GM12878 (cell line): ENCODE data around the gene MCRIP2. TPM values are rescaled to one million over a fixed set of nuclear protein-coding genes. Genes with fewer than 3 reads are reported as not detected.

ENCODE experiments used
- BCL11A ChIP-seq: IDR thresholded peaks from 2 replicates; pipeline ENCODE4 v1.6.1; 2011; ENCODE audit warnings: low read depth, low read length
- CEBPZ ChIP-seq: fragments of 150-350 bp; IDR thresholded peaks from 2 replicates; pipeline ENCODE4 v1.6.1; 2016; ENCODE audit warnings: low read depth, low read length
- GABPA ChIP-seq: IDR thresholded peaks from 2 replicates; pipeline ENCODE4 v1.6.1; 2014; ENCODE audit warnings: antibody characterized with exemption, low read depth, mild to moderate bottlenecking, inconsistent platforms
- IKZF1 ChIP-seq: fragments of 450-650 bp; conservative IDR thresholded peaks from 2 replicates; pipeline ENCODE4 v1.6.1; 2017; ENCODE audit warnings: antibody characterized with exemption, mild to moderate bottlenecking
- IRF3 ChIP-seq: fragments of 450-650 bp; IDR thresholded peaks from 2 replicates; pipeline ENCODE4 v1.6.1; 2014; ENCODE audit warnings: mild to moderate bottlenecking
- KAT2A ChIP-seq: conservative IDR thresholded peaks from 2 replicates; pipeline ENCODE4 v1.6.1; 2011; ENCODE audit warnings: low read depth, low read length; ENCODE audit not compliant: control insufficient read depth
- MEF2A ChIP-seq: IDR thresholded peaks from 2 replicates; pipeline ENCODE4 v1.6.1; 2011; ENCODE audit warnings: low read depth, mild to moderate bottlenecking, low read length, moderate library complexity; ENCODE audit not compliant: insufficient read depth
- MTA2 ChIP-seq: fragments of 450-650 bp; IDR thresholded peaks from 2 replicates; pipeline ENCODE4 v1.6.1; 2016; ENCODE audit warnings: low read depth, mild to moderate bottlenecking, moderate library complexity
- MTA3 ChIP-seq: IDR thresholded peaks from 2 replicates; pipeline ENCODE4 v1.6.1; 2012; ENCODE audit warnings: low read length, inconsistent platforms, borderline replicate concordance
- RAD51 ChIP-seq: fragments of 450-650 bp; IDR thresholded peaks from 2 replicates; pipeline ENCODE4 v1.6.1; 2016; ENCODE audit warnings: moderate library complexity, mild to moderate bottlenecking, inconsistent platforms
- RELA ChIP-seq: fragments of 450-650 bp; IDR thresholded peaks from 2 replicates; pipeline ENCODE4 v1.8.0; 2014; ENCODE audit warnings: borderline replicate concordance; ENCODE audit not compliant: partially characterized antibody
- RFX5 ChIP-seq: IDR thresholded peaks from 2 replicates; pipeline ENCODE4 v1.6.1; 2011; ENCODE audit warnings: low read depth, low read length, improper control_type of control experiment
- SMAD1 ChIP-seq: fragments of 450-650 bp; IDR thresholded peaks from 2 replicates; pipeline ENCODE4 v1.6.1; 2018; ENCODE audit warnings: mild to moderate bottlenecking, low read depth; ENCODE audit not compliant: partially characterized antibody
- SMARCA5 ChIP-seq: fragments of 450-650 bp; IDR thresholded peaks from 2 replicates; pipeline ENCODE4 v1.6.1; 2017; ENCODE audit warnings: mild to moderate bottlenecking
- SMC3 ChIP-seq: IDR thresholded peaks from 2 replicates; pipeline ENCODE4 v1.6.1; 2011; ENCODE audit warnings: low read length, improper control_type of control experiment, borderline replicate concordance
- SRF ChIP-seq, 2 experiments: IDR thresholded peaks; 2 replicates each; pipeline ENCODE4 v1.6.1; 2011; ENCODE audit warnings: low read depth in 2 of 2, low read length in 2 of 2, mild to moderate bottlenecking in 1 of 2, moderate library complexity in 1 of 2
- TCF7 ChIP-seq: IDR thresholded peaks from 2 replicates; pipeline ENCODE4 v1.6.1; 2014; ENCODE audit warnings: antibody characterized with exemption, borderline replicate concordance
- USF1 ChIP-seq: IDR thresholded peaks from 2 replicates; pipeline ENCODE4 v1.6.1; 2011; ENCODE audit warnings: borderline replicate concordance, low read depth, mild to moderate bottlenecking, moderate library complexity, mixed read lengths, low read length; ENCODE audit not compliant: insufficient read depth; ENCODE audit errors: extremely low read length
- YBX1 ChIP-seq: fragments of 450-650 bp; IDR thresholded peaks from 2 replicates; pipeline ENCODE4 v1.6.1; 2016; ENCODE audit warnings: antibody characterized with exemption
- polyA plus RNA-seq, 11 experiments: library from polyadenylated mRNA; depleted of rRNA in 4 of 11; unstranded in 6 of 11; stranded (reverse) in 5 of 11; fragments of >200 nt; fragmentation: Nextera tagmentation in 4 of 11; fragmentation: Illumina TruSeq in 1 of 11; extraction: Ambion mirVana in 4 of 11; extraction: Trizol in 1 of 11; gene quantifications; 1 replicate in 1 of 11; 2 replicates in 10 of 11; pipeline versions ENCODE4 v1.2.1 to v1.2.3, GENCODE V29; 2011 to 2016; ENCODE audit warnings: inconsistent platforms in 2 of 11, missing spikeins in 2 of 11, low read depth in 1 of 11
- total RNA-seq, 4 experiments: library from RNA; depleted of rRNA in 3 of 4; stranded (reverse); fragments of >200 nt in 3 of 4; fragmentation: Illumina TruSeq in 1 of 4; extraction: Trizol in 1 of 4; gene quantifications; 2 replicates each; pipeline versions ENCODE4 v1.2.1 to v1.2.3, GENCODE V29; 2013 to 2021
- TF ChIP-seq, protein P1 (sequence below): IDR thresholded peaks from 2 replicates; pipeline ENCODE4 v1.6.1; 2011; ENCODE audit warnings: mild to moderate bottlenecking, low read depth, low read length, moderate library complexity; ENCODE audit not compliant: insufficient replicate concordance
- TF ChIP-seq, protein P2 (sequence below): IDR thresholded peaks from 2 replicates; pipeline ENCODE4 v1.6.1; 2012; ENCODE audit warnings: low read depth, low read length, improper control_type of control experiment
- TF ChIP-seq, protein P3 (sequence below): fragments of 450-650 bp; conservative IDR thresholded peaks from 2 replicates; pipeline ENCODE4 v1.6.1; 2017; ENCODE audit warnings: mild to moderate bottlenecking, moderate library complexity

The MCRIP2 gene
- total and polyA plus RNA-seq, 10 of the 15 experiments (the other 5 are each of a cell fraction or from before 2014, with no cell fraction given) = 0.19 to 93.1 (median 57.9) TPM

DNA sequence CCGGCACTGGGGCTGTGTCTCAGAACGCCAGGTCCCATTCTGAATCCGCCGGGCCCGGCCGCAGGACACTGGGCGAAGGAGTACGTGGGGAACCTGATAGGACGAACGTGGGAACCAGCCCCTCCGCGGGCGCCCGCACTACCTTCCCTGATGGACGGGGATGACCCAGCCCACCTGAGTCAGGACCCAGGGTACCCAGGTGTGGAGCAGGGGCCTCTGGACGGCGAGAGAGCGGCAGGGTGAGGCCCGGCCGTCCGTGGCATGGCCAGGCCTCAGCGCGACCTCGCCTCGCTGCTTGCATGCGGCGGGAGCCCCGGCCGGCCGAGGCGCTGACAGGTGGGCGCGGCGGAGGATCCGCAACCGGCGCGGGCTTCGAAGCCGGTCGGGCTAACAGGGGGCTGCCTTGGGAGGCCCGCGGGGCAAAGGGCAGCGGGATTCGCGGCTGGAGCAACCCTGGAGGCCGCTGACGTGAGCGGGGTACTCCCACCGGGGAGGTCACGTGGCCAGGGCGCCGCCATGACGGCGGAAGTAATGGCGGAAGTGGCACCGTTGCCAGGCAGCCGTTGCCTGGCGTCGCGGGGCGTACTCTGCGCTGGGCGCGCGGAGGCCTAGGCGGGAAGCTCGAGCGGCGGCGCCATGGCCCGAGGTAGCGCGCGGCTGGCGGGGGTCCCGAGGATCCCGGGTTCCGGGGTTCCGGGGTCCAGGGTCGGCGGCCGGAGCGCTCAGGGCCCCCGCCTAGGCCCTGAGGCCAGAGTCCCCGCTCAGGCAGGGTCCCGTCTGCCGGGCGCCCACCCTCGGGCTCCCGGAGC is 7.4 kb downstream of the MCRIP2 start, which contains the start of gene WDR90 (continued):
- TF ChIP-seq MTA2 (no peak), KAT2A (no peak), SMC3 (no peak), RAD51 (peak; percentile 92), MTA3 (no peak), SMAD1 (no peak), RELA (peak; percentile 58), SRF (IDR thresholded peaks at IDR 0.05; ENCODE audit: low read depth in 2 of 2, low read length in 2 of 2) (no peak), SMARCA5 (no peak), GABPA (no peak; the same call in 1 of the 2 replicates), YBX1 (no peak), TCF7 (no peak), USF1 (peak; percentile 99), RFX5 (no peak), IRF3 (no peak), IKZF1 (peak; percentile 92), CEBPZ (no peak), MEF2A (no peak), BCL11A (no peak)
- TF ChIP-seq, protein P1, sequence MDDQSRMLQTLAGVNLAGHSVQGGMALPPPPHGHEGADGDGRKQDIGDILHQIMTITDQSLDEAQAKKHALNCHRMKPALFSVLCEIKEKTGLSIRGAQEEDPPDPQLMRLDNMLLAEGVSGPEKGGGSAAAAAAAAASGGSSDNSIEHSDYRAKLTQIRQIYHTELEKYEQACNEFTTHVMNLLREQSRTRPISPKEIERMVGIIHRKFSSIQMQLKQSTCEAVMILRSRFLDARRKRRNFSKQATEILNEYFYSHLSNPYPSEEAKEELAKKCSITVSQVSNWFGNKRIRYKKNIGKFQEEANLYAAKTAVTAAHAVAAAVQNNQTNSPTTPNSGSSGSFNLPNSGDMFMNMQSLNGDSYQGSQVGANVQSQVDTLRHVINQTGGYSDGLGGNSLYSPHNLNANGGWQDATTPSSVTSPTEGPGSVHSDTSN = no peak
- TF ChIP-seq, protein P2, sequence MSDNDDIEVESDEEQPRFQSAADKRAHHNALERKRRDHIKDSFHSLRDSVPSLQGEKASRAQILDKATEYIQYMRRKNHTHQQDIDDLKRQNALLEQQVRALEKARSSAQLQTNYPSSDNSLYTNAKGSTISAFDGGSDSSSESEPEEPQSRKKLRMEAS = peak; percentile 98
- TF ChIP-seq, protein P3, sequence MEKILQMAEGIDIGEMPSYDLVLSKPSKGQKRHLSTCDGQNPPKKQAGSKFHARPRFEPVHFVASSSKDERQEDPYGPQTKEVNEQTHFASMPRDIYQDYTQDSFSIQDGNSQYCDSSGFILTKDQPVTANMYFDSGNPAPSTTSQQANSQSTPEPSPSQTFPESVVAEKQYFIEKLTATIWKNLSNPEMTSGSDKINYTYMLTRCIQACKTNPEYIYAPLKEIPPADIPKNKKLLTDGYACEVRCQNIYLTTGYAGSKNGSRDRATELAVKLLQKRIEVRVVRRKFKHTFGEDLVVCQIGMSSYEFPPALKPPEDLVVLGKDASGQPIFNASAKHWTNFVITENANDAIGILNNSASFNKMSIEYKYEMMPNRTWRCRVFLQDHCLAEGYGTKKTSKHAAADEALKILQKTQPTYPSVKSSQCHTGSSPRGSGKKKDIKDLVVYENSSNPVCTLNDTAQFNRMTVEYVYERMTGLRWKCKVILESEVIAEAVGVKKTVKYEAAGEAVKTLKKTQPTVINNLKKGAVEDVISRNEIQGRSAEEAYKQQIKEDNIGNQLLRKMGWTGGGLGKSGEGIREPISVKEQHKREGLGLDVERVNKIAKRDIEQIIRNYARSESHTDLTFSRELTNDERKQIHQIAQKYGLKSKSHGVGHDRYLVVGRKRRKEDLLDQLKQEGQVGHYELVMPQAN = peak; percentile 99
